HepG2 (cell line): ENCODE data around the gene SLC22A7. TPM values are rescaled to one million over a fixed set of nuclear protein-coding genes. Genes with fewer than 3 reads are reported as not detected.
A peak's percentile ranks its signal among the peaks of the same experiment; 100 is the strongest.

Experiments
- ASH2L ChIP-seq: fragments of 300-600, 200-600 bp; sonication (generic); IDR thresholded peaks from 2 replicates; pipeline ENCODE4 v1.7.0; 2017; ENCODE audit warnings: low read depth, mild to moderate bottlenecking, moderate library complexity, mixed read lengths, low read length; ENCODE audit not compliant: insufficient read length
- ATF7-NPFF ChIP-seq: sonication (generic); formaldehyde crosslinking; IDR thresholded peaks from 2 replicates; pipeline ENCODE4 v1.8.1; 2023; ENCODE audit warnings: mild to moderate bottlenecking, low read depth, missing genetic modification reagents, moderate library complexity
- BORCS8-MEF2B ChIP-seq: sonication (generic); formaldehyde crosslinking; IDR thresholded peaks from 2 replicates; pipeline ENCODE4 v1.8.0; 2022; ENCODE audit warnings: mild to moderate bottlenecking, missing genetic modification reagents
- BRCA1 ChIP-seq: sonication (generic); formaldehyde crosslinking; IDR thresholded peaks from 2 replicates; pipeline ENCODE4 v1.4.0; 2020; ENCODE audit warnings: missing genetic modification reagents
- CHD2 ChIP-seq: IDR thresholded peaks from 2 replicates; pipeline ENCODE4 v1.6.1; 2011; ENCODE audit warnings: low read depth, low read length, improper control_type of control experiment
- FOXC1 ChIP-seq: sonication (generic); formaldehyde crosslinking; IDR thresholded peaks from 2 replicates; pipeline ENCODE4 v1.8.0; 2022; ENCODE audit warnings: mild to moderate bottlenecking, missing genetic modification reagents, borderline replicate concordance
- MED8 ChIP-seq: sonication (generic); formaldehyde crosslinking; IDR thresholded peaks from 2 replicates; pipeline ENCODE4 v1.8.1; 2023; ENCODE audit warnings: mild to moderate bottlenecking, missing genetic modification reagents; ENCODE audit not compliant: insufficient replicate concordance
- NONO ChIP-seq, 2 experiments: fragments of 450-650 bp in 1 of 2; sonication (generic) in 1 of 2; formaldehyde crosslinking in 1 of 2; IDR thresholded peaks in 1 of 2; conservative IDR thresholded peaks in 1 of 2; 2 replicates each; pipeline versions ENCODE4 v1.6.1 to v1.8.0; 2017 to 2022; ENCODE audit warnings: mild to moderate bottlenecking in 1 of 2, missing genetic modification reagents in 1 of 2, moderate library complexity in 1 of 2
- REXO4 ChIP-seq: sonication (generic); formaldehyde crosslinking; IDR thresholded peaks from 2 replicates; pipeline ENCODE4 v1.8.0; 2022; ENCODE audit warnings: missing genetic modification reagents, mild to moderate bottlenecking, borderline replicate concordance
- SRSF1 ChIP-seq: fragments of 200-400 bp; formaldehyde crosslinking; optimal IDR thresholded peaks from 2 replicates; pipeline ENCODE3; 2017; ENCODE audit warnings: mild to moderate bottlenecking, low read depth, low read length, moderate library complexity
- TOE1 ChIP-seq: sonication (generic); formaldehyde crosslinking; IDR thresholded peaks from 2 replicates; pipeline ENCODE4 v1.4.0; 2020; ENCODE audit warnings: mild to moderate bottlenecking, missing genetic modification reagents
- ZNF224 ChIP-seq: sonication (generic); formaldehyde crosslinking; IDR thresholded peaks from 2 replicates; pipeline ENCODE4 v1.5.0; 2020; ENCODE audit warnings: mild to moderate bottlenecking, missing genetic modification reagents
- ZNF350 ChIP-seq: sonication (generic); formaldehyde crosslinking; IDR thresholded peaks from 2 replicates; pipeline ENCODE4 v1.4.0; 2020; ENCODE audit warnings: mild to moderate bottlenecking, low read depth, missing genetic modification reagents, borderline replicate concordance
- ZNF569 ChIP-seq: sonication (generic); formaldehyde crosslinking; IDR thresholded peaks from 2 replicates; pipeline ENCODE4 v1.5.0; 2020; ENCODE audit warnings: mild to moderate bottlenecking, missing genetic modification reagents, moderate library complexity, borderline replicate concordance
- ZNF615 ChIP-seq: sonication (generic); formaldehyde crosslinking; IDR thresholded peaks from 2 replicates; pipeline ENCODE4 v1.5.0; 2020; ENCODE audit warnings: mild to moderate bottlenecking, missing genetic modification reagents, borderline replicate concordance
- ZNF674 ChIP-seq: sonication (generic); formaldehyde crosslinking; IDR thresholded peaks from 2 replicates; pipeline ENCODE4 v1.5.0; 2020; ENCODE audit warnings: low read depth, mild to moderate bottlenecking, missing genetic modification reagents
- ZNF720 ChIP-seq: sonication (generic); formaldehyde crosslinking; IDR thresholded peaks from 2 replicates; pipeline ENCODE4 v1.4.0; 2020; ENCODE audit warnings: missing genetic modification reagents
- ZNF773 ChIP-seq: sonication (generic); formaldehyde crosslinking; IDR thresholded peaks from 2 replicates; pipeline ENCODE4 v1.4.0; 2020; ENCODE audit warnings: missing genetic modification reagents, borderline replicate concordance
- ZNF782 ChIP-seq: sonication (generic); formaldehyde crosslinking; IDR thresholded peaks from 2 replicates; pipeline ENCODE4 v1.4.0; 2020; ENCODE audit warnings: missing genetic modification reagents, mild to moderate bottlenecking, borderline replicate concordance
- polyA plus RNA-seq, 8 experiments: library from polyadenylated mRNA; depleted of rRNA in 3 of 8; stranded (reverse) in 7 of 8; unstranded in 1 of 8; fragments of >200 nt; fragmentation: Illumina TruSeq in 4 of 8; extraction: Trizol in 4 of 8; gene quantifications; 2 replicates each; pipeline versions ENCODE4 v1.2.1 to v1.2.3, GENCODE V29; 2011 to 2016; ENCODE audit warnings: low read depth in 4 of 8, missing spikeins in 1 of 8, mixed read lengths in 1 of 8; ENCODE audit not compliant: insufficient read depth in 1 of 8
- total RNA-seq, 5 experiments: library from RNA; depleted of rRNA; stranded (reverse); fragments of >200 nt; fragmentation: Illumina TruSeq; extraction: Trizol; gene quantifications; 2 replicates each; pipeline ENCODE4 v1.2.3, GENCODE V29; 2016; ENCODE audit warnings: low read depth in 1 of 5
- TF ChIP-seq, protein P1 (sequence below): IDR thresholded peaks from 2 replicates; pipeline ENCODE4 v1.6.1; 2016; ENCODE audit warnings: missing biosample characterization, missing genetic modification reagents, low read depth
- TF ChIP-seq, protein P2 (sequence below): sonication (generic); formaldehyde crosslinking; conservative IDR thresholded peaks from 2 replicates; pipeline ENCODE4 v1.4.0; 2020; ENCODE audit warnings: missing genetic modification reagents
- TF ChIP-seq, protein P3 (sequence below): IDR thresholded peaks from 2 replicates; pipeline ENCODE4 v1.6.1; 2018; ENCODE audit warnings: missing genetic modification reagents, mild to moderate bottlenecking, missing compliant biosample characterization
- TF ChIP-seq, protein P4 (sequence below): sonication (generic); formaldehyde crosslinking; IDR thresholded peaks from 2 replicates; pipeline ENCODE4 v1.8.0; 2022; ENCODE audit warnings: missing genetic modification reagents, mild to moderate bottlenecking, moderate library complexity, borderline replicate concordance

The SLC22A7 gene
- total and polyA plus RNA-seq, 2 of the 13 experiments (the other 11 are each of a cell fraction or from before 2014, with no cell fraction given): 5.3 to 22.6 TPM

GRCh38 chr6:43297644-43298564 lies at the start of gene SLC22A7 (continued):
- TF ChIP-seq ZNF224 (CRISPR knock-in tag) (peak; percentile 85; the same call in 1 of the 2 replicates), NONO (IDR thresholded peaks at IDR 0.05) (no peak), NONO (CRISPR knock-in tag; conservative IDR thresholded peaks at IDR 0.05) (peak; percentile 55), ZNF773 (CRISPR knock-in tag) (no peak), ZNF569 (CRISPR knock-in tag) (no peak), ZNF674 (CRISPR knock-in tag) (no peak), ZNF350 (peak; percentile 83; the same call in 1 of the 2 replicates), SRSF1 (peak; percentile 68), REXO4 (no peak), CHD2 (no peak), TOE1 (CRISPR knock-in tag) (no peak), ZNF782 (CRISPR knock-in tag) (0 out of 2 replicates have a peak, but pooled peaks have one; percentile 87), ATF7-NPFF (CRISPR knock-in tag) (peak; percentile 74), BRCA1 (CRISPR knock-in tag) (no peak), FOXC1 (CRISPR knock-in tag) (no peak; the same call in 1 of the 2 replicates), ZNF720 (CRISPR knock-in tag) (no peak), ASH2L (no peak), MED8 (CRISPR knock-in tag) (no peak), BORCS8-MEF2B (CRISPR knock-in tag) (0 out of 2 replicates have a peak, but pooled peaks have one; percentile 14), ZNF615 (CRISPR knock-in tag) (no peak)
- TF ChIP-seq, protein P1, sequence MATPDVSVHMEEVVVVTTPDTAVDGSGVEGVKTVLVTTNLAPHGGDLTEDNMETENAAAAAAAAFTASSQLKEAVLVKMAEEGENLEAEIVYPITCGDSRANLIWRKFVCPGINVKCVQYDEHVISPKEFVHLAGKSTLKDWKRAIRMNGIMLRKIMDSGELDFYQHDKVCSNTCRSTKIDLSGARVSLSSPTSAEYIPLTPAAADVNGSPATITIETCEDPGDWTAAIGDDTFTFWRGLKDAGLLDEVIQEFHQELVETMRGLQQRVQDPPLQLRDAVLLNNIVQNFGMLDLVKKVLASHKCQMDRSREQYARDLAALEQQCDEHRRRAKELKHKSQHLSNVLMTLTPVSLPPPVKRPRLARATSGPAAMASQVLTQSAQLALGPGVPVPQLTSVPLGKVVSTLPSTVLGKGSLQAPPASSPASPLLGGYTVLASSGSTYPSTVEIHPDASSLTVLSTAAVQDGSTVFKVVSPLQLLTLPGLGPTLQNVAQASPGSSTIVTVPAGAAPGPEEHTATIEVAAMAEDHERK (CRISPR knock-in tag): no peak
- TF ChIP-seq, protein P2, sequence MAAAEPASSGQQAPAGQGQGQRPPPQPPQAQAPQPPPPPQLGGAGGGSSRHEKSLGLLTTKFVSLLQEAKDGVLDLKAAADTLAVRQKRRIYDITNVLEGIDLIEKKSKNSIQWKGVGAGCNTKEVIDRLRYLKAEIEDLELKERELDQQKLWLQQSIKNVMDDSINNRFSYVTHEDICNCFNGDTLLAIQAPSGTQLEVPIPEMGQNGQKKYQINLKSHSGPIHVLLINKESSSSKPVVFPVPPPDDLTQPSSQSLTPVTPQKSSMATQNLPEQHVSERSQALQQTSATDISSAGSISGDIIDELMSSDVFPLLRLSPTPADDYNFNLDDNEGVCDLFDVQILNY (CRISPR knock-in tag): no peak
- TF ChIP-seq, protein P3, sequence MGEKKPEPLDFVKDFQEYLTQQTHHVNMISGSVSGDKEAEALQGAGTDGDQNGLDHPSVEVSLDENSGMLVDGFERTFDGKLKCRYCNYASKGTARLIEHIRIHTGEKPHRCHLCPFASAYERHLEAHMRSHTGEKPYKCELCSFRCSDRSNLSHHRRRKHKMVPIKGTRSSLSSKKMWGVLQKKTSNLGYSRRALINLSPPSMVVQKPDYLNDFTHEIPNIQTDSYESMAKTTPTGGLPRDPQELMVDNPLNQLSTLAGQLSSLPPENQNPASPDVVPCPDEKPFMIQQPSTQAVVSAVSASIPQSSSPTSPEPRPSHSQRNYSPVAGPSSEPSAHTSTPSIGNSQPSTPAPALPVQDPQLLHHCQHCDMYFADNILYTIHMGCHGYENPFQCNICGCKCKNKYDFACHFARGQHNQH (CRISPR knock-in tag): peak; percentile 32; the same call in 1 of the 2 replicates
- TF ChIP-seq, protein P4, sequence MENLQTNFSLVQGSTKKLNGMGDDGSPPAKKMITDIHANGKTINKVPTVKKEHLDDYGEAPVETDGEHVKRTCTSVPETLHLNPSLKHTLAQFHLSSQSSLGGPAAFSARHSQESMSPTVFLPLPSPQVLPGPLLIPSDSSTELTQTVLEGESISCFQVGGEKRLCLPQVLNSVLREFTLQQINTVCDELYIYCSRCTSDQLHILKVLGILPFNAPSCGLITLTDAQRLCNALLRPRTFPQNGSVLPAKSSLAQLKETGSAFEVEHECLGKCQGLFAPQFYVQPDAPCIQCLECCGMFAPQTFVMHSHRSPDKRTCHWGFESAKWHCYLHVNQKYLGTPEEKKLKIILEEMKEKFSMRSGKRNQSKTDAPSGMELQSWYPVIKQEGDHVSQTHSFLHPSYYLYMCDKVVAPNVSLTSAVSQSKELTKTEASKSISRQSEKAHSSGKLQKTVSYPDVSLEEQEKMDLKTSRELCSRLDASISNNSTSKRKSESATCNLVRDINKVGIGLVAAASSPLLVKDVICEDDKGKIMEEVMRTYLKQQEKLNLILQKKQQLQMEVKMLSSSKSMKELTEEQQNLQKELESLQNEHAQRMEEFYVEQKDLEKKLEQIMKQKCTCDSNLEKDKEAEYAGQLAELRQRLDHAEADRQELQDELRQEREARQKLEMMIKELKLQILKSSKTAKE: no peak
